Measurements from ENCODE around the gene SMAD3. TPM values are rescaled to one million over a fixed set of nuclear protein-coding genes. Genes with fewer than 3 reads are reported as not detected.

The SMAD3 gene
- total RNA-seq, 1 donor from 2014 or later, result 25.7 TPM

GRCh38 chr15:67105991-67106763, 40.8 kb downstream of the SMAD3 start:
- TF ChIP-seq CTCF (IDR thresholded peaks at IDR 0.05), result no peak
- Histone ChIP-seq H3K27ac (peak overlapping the region; percentile 66), H3K4me3 (no peak overlapping the region), H3K9me3 (no peaks in the 10 kb centered on the region), H3K36me3 (no peaks in the 10 kb centered on the region), H3K27me3 (ENCODE audit: low read depth) (no peaks in the 10 kb centered on the region), H3K4me1 (peaks cover 86% of the 10 kb centered on the region)
- intact Hi-C loops (cut with DNase I), result no loop called here
- no peak for DNase-seq
- ATAC-seq, result no peak

- H3K36me3 ChIP-seq, result no peaks in the 10 kb centered on the region
- H3K4me1 ChIP-seq, result peaks cover 86% of the 10 kb centered on the region
- intact Hi-C loops (cut with DNase I), result no loop called here
- H3K4me3 ChIP-seq, result no peak overlapping the region
- no peaks in the 10 kb centered on the region for H3K9me3 ChIP-seq
- H3K27me3 ChIP-seq (ENCODE audit: low read depth), result no peaks in the 10 kb centered on the region
- H3K27ac ChIP-seq, result peak overlapping the region; percentile 66
- DNase-seq (no peak), ATAC-seq (no peak)
- TF ChIP-seq CTCF (IDR thresholded peaks at IDR 0.05), result no peak
Measured at GRCh38 chr15:67106764-67107013, 41.3 kb downstream of the SMAD3 start.

GRCh38 chr15:67107014-67107812, 41.8 kb downstream of the SMAD3 start:
- Histone ChIP-seq H3K36me3 (no peaks in the 10 kb centered on the region), H3K27me3 (ENCODE audit: low read depth) (no peaks in the 10 kb centered on the region), H3K4me3 (no peak overlapping the region), H3K9me3 (no peaks in the 10 kb centered on the region), H3K4me1 (peaks cover 86% of the 10 kb centered on the region), H3K27ac (peak overlapping the region; percentile 25)
- peak; percentile 84 to 90 for ATAC-seq
- intact Hi-C loops (cut with DNase I), result no loop called here
- peak; percentile 64 for DNase-seq
- TF ChIP-seq CTCF (IDR thresholded peaks at IDR 0.05), result no peak

- H3K27me3 ChIP-seq (ENCODE audit: low read depth), result no peaks in the 10 kb centered on the region
- no peak overlapping the region for H3K27ac ChIP-seq
- DNase-seq (no peak), ATAC-seq (no peak)
- H3K36me3 ChIP-seq, result no peaks in the 10 kb centered on the region
- TF ChIP-seq CTCF (IDR thresholded peaks at IDR 0.05), result no peak
- no peaks in the 10 kb centered on the region for H3K9me3 ChIP-seq
- intact Hi-C loops (cut with DNase I), result no loop called here
- H3K4me3 ChIP-seq, result no peak overlapping the region
- H3K4me1 ChIP-seq, result peaks cover 75% of the 10 kb centered on the region
Measured at GRCh38 chr15:67108122-67108961, 42.9 kb downstream of the SMAD3 start.

Measured in lower lobe of right lung (tissue), 2 donors.